DMS79 treated with DMSO at 0.1 percent for 48 hours (cell line): ENCODE data around the gene KCNQ2.
A peak's percentile ranks its signal among the peaks of the same experiment; 100 is the strongest.
"Not testable (repeated sequence)": the region's sequence is repeated elsewhere in the genome, so short reads cannot be mapped to it uniquely, and the experiment has no call there.

ENCODE experiments used
- DNase-seq: peaks from one replicate; lab custom pipeline; 2025; lab: John Stamatoyannopoulos, UW

KCNQ2 gene

GRCh38 chr20:63385819-63386218 is 86.6 kb downstream of the KCNQ2 start:
- no peak for DNase-seq

- DNase-seq, result no peak
Observed at GRCh38 chr20:63384336-63384735, 88.1 kb downstream of the KCNQ2 start.

- no peak for DNase-seq
Observed at GRCh38 chr20:63383556-63383955, 88.9 kb downstream of the KCNQ2 start.

GRCh38 chr20:63382551-63383300 is 89.7 kb downstream of the KCNQ2 start:
- no peak for DNase-seq

- peak; percentile 34 for DNase-seq
Observed at GRCh38 chr20:63381781-63382431, 90.5 kb downstream of the KCNQ2 start.

- no peak for DNase-seq
Observed at GRCh38 chr20:63380346-63380870, 92.0 kb downstream of the KCNQ2 start.

GRCh38 chr20:63379872-63380271 is 92.6 kb downstream of the KCNQ2 start:
- DNase-seq, result not testable (repeated sequence)

- DNase-seq, result no peak
Observed at GRCh38 chr20:63379296-63379695, 93.2 kb downstream of the KCNQ2 start.

- no peak for DNase-seq
Observed at GRCh38 chr20:63378626-63379025, 93.8 kb downstream of the KCNQ2 start.

GRCh38 chr20:63377951-63378381 is 94.5 kb downstream of the KCNQ2 start:
- no peak for DNase-seq

GRCh38 chr20:63377256-63377941 is 95.1 kb downstream of the KCNQ2 start:
- DNase-seq, result peak; percentile 76

GRCh38 chr20:63376283-63377250 is 95.9 kb downstream of the KCNQ2 start:
- DNase-seq, result peak; percentile 29

GRCh38 chr20:63375438-63375837 is 97.0 kb downstream of the KCNQ2 start:
- no peak for DNase-seq

- no peak for DNase-seq
Observed at GRCh38 chr20:63374504-63374903, 98.0 kb downstream of the KCNQ2 start.

GRCh38 chr20:63373996-63374395 is 98.5 kb downstream of the KCNQ2 start:
- no peak for DNase-seq

GRCh38 chr20:63372971-63373885 is 99.2 kb downstream of the KCNQ2 start:
- DNase-seq, result no peak

- DNase-seq, result no peak
Observed at GRCh38 chr20:63371291-63371865, 101.1 kb downstream of the KCNQ2 start.

GRCh38 chr20:63370618-63371187 is 101.8 kb downstream of the KCNQ2 start:
- no peak for DNase-seq

- DNase-seq, result no peak
Observed at GRCh38 chr20:63369724-63370617, 102.5 kb downstream of the KCNQ2 start.
